ENCODE results near the gene LASP1NB.

Gene LASP1NB

GRCh38 chr17:38916771-38917170 lies 8.6 kb upstream of the LASP1NB start:
- H3K27me3 ChIP-seq (ENCODE audit: insufficient read depth, low read depth, low read length), result no peaks in the 10 kb centered on the region
- no peak for TF ChIP-seq EZH2 (IDR thresholded peaks at IDR 0.05; ENCODE audit: borderline replicate concordance, insufficient read depth, low read length, poor library complexity, severe bottlenecking)
- no peak for TF ChIP-seq REST (IDR thresholded peaks at IDR 0.05; ENCODE audit: borderline replicate concordance)
- TF ChIP-seq POLR2AphosphoS5 (IDR thresholded peaks at IDR 0.05), result no peak
- no peak for TF ChIP-seq EP300 (conservative IDR thresholded peaks at IDR 0.05; ENCODE audit: poor library complexity, severe bottlenecking)
- no peak for TF ChIP-seq SMC3 (conservative IDR thresholded peaks at IDR 0.05; ENCODE audit: poor library complexity)
- no peak for TF ChIP-seq CTCF (IDR thresholded peaks at IDR 0.05; ENCODE audit: poor library complexity, severe bottlenecking)
- no peak for TF ChIP-seq RAD21 (conservative IDR thresholded peaks at IDR 0.05)

GRCh38 chr17:38917259-38917658 lies 8.2 kb upstream of the LASP1NB start:
- no peak overlapping the region for H3K9ac ChIP-seq (ENCODE audit: low read length)
- H3K4me3 ChIP-seq (ENCODE audit: low read length), result no peak overlapping the region
- H4K20me1 ChIP-seq (ENCODE audit: insufficient read depth), result no peaks in the 10 kb centered on the region
- H3F3A ChIP-seq (ENCODE audit: insufficient read depth, low read length, poor library complexity, severe bottlenecking), result no peaks in the 10 kb centered on the region
- TF ChIP-seq EZH2 (IDR thresholded peaks at IDR 0.05; ENCODE audit: borderline replicate concordance, insufficient read depth, low read length, poor library complexity, severe bottlenecking), result no peak
- no peak for TF ChIP-seq CTCF (IDR thresholded peaks at IDR 0.05; ENCODE audit: poor library complexity, severe bottlenecking)
- TF ChIP-seq SMC3 (conservative IDR thresholded peaks at IDR 0.05; ENCODE audit: poor library complexity), result no peak
- no peak for TF ChIP-seq MXI1 (conservative IDR thresholded peaks at IDR 0.05; ENCODE audit: poor library complexity, severe bottlenecking)
- TF ChIP-seq POLR2AphosphoS5 (IDR thresholded peaks at IDR 0.05), result no peak
- no peak for TF ChIP-seq RAD21 (conservative IDR thresholded peaks at IDR 0.05)
- TF ChIP-seq EP300 (conservative IDR thresholded peaks at IDR 0.05; ENCODE audit: poor library complexity, severe bottlenecking), result no peak
- TF ChIP-seq REST (IDR thresholded peaks at IDR 0.05; ENCODE audit: borderline replicate concordance), result no peak
- TF ChIP-seq TAF1 (IDR thresholded peaks at IDR 0.05; ENCODE audit: low read depth), result no peak
- no peak overlapping the region for H2AFZ ChIP-seq (ENCODE audit: low read depth, low read length)
- no peaks in the 10 kb centered on the region for H3K36me3 ChIP-seq (ENCODE audit: insufficient read depth, low read length)
- H3K9me2 ChIP-seq (ENCODE audit: insufficient read depth, low read length), result no peaks in the 10 kb centered on the region
- H3K4me2 ChIP-seq (ENCODE audit: low read length), result no peak overlapping the region
- no peaks in the 10 kb centered on the region for H3K27me3 ChIP-seq (ENCODE audit: insufficient read depth, low read depth, low read length)
- H3K9me3 ChIP-seq (ENCODE audit: low read length), result no peaks in the 10 kb centered on the region
- no peaks in the 10 kb centered on the region for H3K79me2 ChIP-seq (replicated peaks; ENCODE audit: insufficient read depth, low read length)
- H3K27ac ChIP-seq (ENCODE audit: low read length), result no peak overlapping the region

More at GRCh38 chr17:38916771-38917170, 8.6 kb upstream of the LASP1NB start:
- Histone ChIP-seq H4K20me1 (ENCODE audit: insufficient read depth) (no peaks in the 10 kb centered on the region), H2AFZ (ENCODE audit: low read depth, low read length) (no peak overlapping the region), H3K79me2 (replicated peaks; ENCODE audit: insufficient read depth, low read length) (no peaks in the 10 kb centered on the region), H3K4me2 (ENCODE audit: low read length) (no peak overlapping the region), H3F3A (ENCODE audit: insufficient read depth, low read length, poor library complexity, severe bottlenecking) (no peaks in the 10 kb centered on the region), H3K4me3 (ENCODE audit: low read length) (no peak overlapping the region), H3K9ac (ENCODE audit: low read length) (no peak overlapping the region), H3K9me3 (ENCODE audit: low read length) (no peaks in the 10 kb centered on the region), H3K9me2 (ENCODE audit: insufficient read depth, low read length) (no peaks in the 10 kb centered on the region), H3K36me3 (ENCODE audit: insufficient read depth, low read length) (no peaks in the 10 kb centered on the region), H3K27ac (ENCODE audit: low read length) (no peak overlapping the region)

Measured in neural cell (in vitro differentiated cells).